Panc1 (cell line): ENCODE results near the gene DCTPP1.

Source experiments
- POLR2AphosphoS5 ChIP-seq: IDR thresholded peaks from 2 replicates; pipeline ENCODE4 v1.6.1; 2012; ENCODE audit warnings: mild to moderate bottlenecking, low read depth, low read length, moderate library complexity
- TF ChIP-seq, protein P1 (sequence below): fragments of 450-650 bp; IDR thresholded peaks from 2 replicates; pipeline ENCODE4 v1.5.1; 2017; ENCODE audit warnings: mild to moderate bottlenecking

DNA sequence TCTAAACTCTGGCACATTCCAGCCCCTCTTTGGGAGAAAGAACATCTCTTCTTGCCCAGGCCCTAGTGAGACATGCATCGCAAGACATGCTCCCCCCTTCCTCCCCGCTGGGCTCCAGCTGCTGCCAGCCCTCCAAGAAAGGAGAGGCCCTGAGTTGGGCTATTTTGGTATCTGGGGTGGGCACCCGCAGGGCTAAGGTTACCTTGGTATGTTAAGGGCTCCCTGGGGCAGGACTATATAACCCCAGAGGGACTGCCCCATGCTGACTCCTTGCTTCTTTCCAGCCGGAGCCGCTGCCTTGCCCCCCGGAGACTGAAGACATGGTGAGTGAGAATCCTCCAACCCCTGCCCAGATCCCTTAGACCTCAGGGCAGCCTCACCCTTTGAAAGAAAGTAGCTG lies 55.3 kb downstream of the DCTPP1 start, which contains the start of gene MYL11:
- TF ChIP-seq, protein P1, sequence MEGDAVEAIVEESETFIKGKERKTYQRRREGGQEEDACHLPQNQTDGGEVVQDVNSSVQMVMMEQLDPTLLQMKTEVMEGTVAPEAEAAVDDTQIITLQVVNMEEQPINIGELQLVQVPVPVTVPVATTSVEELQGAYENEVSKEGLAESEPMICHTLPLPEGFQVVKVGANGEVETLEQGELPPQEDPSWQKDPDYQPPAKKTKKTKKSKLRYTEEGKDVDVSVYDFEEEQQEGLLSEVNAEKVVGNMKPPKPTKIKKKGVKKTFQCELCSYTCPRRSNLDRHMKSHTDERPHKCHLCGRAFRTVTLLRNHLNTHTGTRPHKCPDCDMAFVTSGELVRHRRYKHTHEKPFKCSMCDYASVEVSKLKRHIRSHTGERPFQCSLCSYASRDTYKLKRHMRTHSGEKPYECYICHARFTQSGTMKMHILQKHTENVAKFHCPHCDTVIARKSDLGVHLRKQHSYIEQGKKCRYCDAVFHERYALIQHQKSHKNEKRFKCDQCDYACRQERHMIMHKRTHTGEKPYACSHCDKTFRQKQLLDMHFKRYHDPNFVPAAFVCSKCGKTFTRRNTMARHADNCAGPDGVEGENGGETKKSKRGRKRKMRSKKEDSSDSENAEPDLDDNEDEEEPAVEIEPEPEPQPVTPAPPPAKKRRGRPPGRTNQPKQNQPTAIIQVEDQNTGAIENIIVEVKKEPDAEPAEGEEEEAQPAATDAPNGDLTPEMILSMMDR = no peak
- no peak for TF ChIP-seq POLR2AphosphoS5
